Measurements from ENCODE around the gene SCRN2.

SCRN2 gene

DNA sequence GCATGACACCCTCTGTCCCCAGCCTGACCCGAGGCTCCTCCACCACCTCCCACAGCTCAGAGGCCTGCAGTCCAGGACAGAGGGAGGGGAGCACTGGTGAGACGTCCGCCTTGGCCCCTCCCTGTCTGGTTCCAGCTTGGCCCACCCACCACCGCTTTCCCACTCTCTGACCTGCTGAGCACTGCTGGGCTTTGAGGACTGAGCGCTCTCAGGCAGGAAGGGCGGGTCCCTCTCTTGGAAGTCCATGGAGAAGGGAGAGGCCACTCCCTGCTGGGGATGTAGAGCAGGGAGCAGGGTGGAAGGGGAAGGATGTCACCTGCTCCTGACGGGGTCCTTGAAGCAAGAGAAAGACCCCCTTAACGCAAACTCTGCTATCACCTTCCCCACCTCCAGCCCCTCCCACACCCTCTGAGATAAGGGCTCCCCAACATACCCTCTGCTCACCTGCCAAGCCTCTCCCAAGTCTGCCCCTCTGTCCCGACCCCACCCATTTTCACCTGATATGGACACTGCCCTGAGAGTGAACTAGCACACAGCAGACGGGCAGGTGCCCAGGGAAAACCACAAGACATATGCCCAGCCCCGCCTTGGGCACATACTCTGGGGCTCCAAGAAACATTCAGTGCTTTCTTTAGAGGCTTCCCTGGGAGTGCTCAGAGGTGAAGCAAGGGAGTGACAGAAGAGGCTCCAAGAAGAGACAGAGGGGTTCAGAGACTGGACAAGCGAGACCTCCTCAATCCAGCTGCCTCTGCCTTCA lies 20.9 kb downstream of the SCRN2 start:
- TF ChIP-seq, protein P1, sequence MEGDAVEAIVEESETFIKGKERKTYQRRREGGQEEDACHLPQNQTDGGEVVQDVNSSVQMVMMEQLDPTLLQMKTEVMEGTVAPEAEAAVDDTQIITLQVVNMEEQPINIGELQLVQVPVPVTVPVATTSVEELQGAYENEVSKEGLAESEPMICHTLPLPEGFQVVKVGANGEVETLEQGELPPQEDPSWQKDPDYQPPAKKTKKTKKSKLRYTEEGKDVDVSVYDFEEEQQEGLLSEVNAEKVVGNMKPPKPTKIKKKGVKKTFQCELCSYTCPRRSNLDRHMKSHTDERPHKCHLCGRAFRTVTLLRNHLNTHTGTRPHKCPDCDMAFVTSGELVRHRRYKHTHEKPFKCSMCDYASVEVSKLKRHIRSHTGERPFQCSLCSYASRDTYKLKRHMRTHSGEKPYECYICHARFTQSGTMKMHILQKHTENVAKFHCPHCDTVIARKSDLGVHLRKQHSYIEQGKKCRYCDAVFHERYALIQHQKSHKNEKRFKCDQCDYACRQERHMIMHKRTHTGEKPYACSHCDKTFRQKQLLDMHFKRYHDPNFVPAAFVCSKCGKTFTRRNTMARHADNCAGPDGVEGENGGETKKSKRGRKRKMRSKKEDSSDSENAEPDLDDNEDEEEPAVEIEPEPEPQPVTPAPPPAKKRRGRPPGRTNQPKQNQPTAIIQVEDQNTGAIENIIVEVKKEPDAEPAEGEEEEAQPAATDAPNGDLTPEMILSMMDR (IDR thresholded peaks at IDR 0.05; ENCODE audit: borderline replicate concordance, insufficient read depth, low read depth, low read length) = no peak
- no peak overlapping the region for H3K4me3 ChIP-seq (ENCODE audit: low read depth, low read length)

DNA sequence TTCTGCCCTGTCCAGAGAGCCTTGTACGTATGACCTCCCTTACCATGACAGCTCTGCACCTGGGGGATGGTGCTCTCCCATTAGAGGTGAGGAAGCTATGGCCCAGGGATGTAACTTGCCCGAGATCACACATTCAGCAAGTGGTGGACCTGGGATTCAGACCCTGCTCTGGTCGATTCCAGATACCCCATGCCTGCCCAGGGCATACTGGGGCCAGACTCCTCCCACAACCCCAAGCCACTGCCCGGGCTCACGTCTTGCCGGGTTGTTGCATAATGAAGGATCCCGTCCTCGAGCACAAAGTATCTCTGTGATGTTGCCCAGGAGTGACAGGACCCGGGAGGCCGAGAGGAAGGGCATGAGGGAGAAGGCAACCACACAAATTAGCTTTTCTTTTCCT lies 21.6 kb downstream of the SCRN2 start:
- TF ChIP-seq, protein P1 (IDR thresholded peaks at IDR 0.05; ENCODE audit: borderline replicate concordance, insufficient read depth, low read depth, low read length) = no peak
- no peak overlapping the region for H3K4me3 ChIP-seq (ENCODE audit: low read depth, low read length)

DNA sequence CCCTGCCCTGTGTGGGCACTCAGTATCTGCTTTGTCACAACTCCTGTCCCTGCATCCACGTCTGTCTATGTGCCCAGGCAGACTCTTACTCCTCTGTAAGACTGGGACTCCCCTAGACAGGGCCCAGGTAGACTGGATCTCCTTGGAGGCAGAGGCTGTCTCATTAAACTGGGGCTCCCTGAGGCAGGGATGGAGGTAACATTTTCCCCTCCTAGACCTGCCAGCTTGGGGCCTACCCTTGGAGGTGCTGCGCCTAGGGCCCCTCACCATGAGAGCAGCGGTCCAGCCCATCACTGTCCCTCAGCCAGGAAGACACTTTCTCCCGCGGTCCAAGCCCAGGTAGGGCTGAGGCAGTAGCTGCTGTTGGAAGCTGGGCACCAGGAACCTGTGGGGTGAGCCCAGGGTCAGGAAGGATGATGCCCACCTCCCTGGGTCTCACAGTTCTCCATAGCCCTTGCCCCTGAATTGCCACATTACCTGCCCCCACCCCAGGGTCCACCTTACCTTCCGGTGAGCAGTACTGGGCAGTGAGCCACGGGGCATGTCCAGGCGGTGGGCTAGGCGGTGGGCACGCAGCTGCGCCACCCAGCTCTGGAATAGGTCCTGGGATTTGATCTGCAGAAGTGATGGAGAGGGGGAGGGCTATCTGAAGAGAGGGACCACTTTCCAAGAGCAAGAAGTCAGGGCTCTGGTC lies 22.9 kb downstream of the SCRN2 start:
- H3K4me3 ChIP-seq (ENCODE audit: low read depth, low read length) = no peak overlapping the region
- TF ChIP-seq, protein P1 (IDR thresholded peaks at IDR 0.05; ENCODE audit: borderline replicate concordance, insufficient read depth, low read depth, low read length) = no peak

DNA sequence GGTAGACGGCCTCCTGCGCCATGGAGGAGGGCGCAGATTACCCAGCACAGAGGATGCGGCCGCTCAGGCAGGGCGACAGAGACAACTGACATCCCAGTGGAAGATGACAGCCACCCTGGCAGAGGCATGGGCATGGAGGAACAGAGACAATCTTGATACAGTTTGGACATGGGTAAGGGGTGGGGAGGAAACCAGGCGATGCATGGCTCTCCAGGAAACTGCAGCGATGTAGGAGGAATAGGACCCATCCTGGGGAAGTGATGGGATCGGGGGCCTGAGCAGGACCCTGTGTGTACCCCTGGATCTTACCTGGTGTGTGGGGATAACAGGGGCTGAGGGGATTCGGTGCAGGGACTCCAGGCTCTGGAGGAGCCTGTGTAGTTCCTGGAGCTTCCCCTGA lies 24.1 kb downstream of the SCRN2 start:
- H3K4me3 ChIP-seq (ENCODE audit: low read depth, low read length) = no peak overlapping the region
- TF ChIP-seq, protein P1 (IDR thresholded peaks at IDR 0.05; ENCODE audit: borderline replicate concordance, insufficient read depth, low read depth, low read length) = no peak

DNA sequence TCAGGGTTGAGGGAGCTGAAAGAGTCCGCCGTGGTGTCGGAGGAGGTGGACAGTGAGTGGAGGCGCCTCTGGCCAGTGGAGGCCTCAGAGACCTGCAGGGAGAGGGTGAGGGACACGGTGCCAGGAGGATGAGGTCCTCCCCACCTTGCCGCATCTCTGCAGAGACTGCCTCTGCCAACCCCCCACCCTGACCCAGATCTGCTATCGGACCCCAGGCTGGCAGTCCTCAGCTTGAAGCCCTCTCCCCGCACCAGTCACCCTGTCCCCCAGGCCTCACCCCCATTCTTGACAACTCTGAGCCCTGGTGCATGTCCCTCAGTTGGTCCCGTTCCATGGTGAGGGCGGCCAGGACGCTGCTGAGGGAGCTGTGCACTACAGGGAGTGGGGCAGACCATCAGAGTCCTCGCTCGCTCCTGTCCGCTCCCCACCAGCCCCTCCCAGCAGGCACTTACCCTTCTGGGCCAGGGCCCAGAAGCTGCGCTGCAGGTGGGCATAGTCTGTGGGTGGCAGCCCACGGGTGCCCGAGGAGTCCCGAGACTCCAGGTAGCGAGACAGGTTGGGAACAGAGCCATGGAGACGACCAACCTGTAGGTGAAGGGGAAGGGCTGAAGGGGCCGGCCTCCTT lies 24.9 kb downstream of the SCRN2 start:
- H3K4me3 ChIP-seq (ENCODE audit: low read depth, low read length) = no peak overlapping the region
- TF ChIP-seq, protein P1 (IDR thresholded peaks at IDR 0.05; ENCODE audit: borderline replicate concordance, insufficient read depth, low read depth, low read length) = no peak

DNA sequence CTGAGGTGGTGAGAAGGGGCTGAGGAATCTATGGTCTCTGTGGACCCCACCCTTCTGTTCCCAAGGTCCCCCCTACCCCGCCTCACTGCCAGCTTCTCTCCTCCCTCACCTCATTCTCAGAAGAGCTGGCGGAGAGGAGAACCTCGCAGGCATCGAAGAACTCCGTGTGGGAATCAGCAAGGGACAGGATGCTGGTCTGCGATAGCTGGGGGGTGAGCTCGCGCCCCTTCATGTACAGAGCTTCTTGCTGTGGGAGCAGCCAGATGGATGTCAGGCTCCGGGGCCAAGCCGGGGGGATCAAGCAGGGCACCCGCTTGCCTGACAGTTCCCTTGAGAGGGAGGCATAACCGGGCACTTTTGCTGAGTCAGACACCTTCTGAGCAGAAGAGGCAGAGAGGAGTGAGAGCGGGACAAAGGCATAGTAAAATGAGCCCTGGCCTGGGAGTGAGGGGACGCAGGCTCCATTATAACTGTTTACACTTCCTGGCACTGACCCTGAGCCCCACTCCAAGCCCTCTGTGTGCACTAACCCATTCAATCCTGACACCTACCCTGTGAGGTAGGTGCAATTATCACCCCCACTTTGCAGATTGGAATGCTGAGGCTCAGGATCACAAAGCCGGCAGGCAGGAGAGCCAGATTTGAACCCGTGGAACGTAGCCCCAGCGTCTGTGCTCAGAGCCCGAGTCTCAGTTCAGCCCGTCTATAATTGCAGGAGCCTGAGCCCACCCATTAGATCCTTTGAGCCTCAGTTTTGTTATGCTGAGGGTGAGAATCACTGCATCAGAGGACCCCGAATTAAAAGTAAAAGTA lies 25.8 kb downstream of the SCRN2 start:
- TF ChIP-seq, protein P1 (IDR thresholded peaks at IDR 0.05; ENCODE audit: borderline replicate concordance, insufficient read depth, low read depth, low read length) = no peak
- no peak overlapping the region for H3K4me3 ChIP-seq (ENCODE audit: low read depth, low read length)

Data from GM12875 (cell line).